ENCODE measurements around the gene CCL20. TPM values are rescaled to one million over a fixed set of nuclear protein-coding genes. Genes with fewer than 3 reads are reported as not detected.

CCL20 gene
- total and polyA plus RNA-seq, 2 of the 13 experiments (the other 11 are each of a cell fraction or from before 2014, with no cell fraction given) = 223 to 903 TPM

- peak; percentile 95 for TF ChIP-seq ARID4A (CRISPR knock-in tag; IDR thresholded peaks at IDR 0.05; ENCODE audit: borderline replicate concordance)
- TF ChIP-seq CEBPG (CRISPR knock-in tag; IDR thresholded peaks at IDR 0.05) = peak; percentile 93
- TF ChIP-seq ZNF558 (CRISPR knock-in tag; IDR thresholded peaks at IDR 0.05; ENCODE audit: borderline replicate concordance) = peak; percentile 72; the same call in 1 of the 2 replicates
- no peak; the same call in 1 of the 2 replicates for TF ChIP-seq GZF1 (CRISPR knock-in tag; IDR thresholded peaks at IDR 0.05)
- TF ChIP-seq GABPA (IDR thresholded peaks at IDR 0.05; ENCODE audit: low read depth, low read length) = no peak
- TF ChIP-seq GABPA (CRISPR knock-in tag; IDR thresholded peaks at IDR 0.05; ENCODE audit: low read depth) = peak; percentile 88
- no peak for TF ChIP-seq SP1 (IDR thresholded peaks at IDR 0.05)
- no peak for TF ChIP-seq SP1 (CRISPR knock-in tag; IDR thresholded peaks at IDR 0.05)
- TF ChIP-seq NKX3-1 (CRISPR knock-in tag; IDR thresholded peaks at IDR 0.05) = no peak; the same call in 1 of the 2 replicates
- TF ChIP-seq DPF2 (CRISPR knock-in tag; IDR thresholded peaks at IDR 0.05; ENCODE audit: borderline replicate concordance, low read depth) = peak; percentile 17; the same call in 1 of the 2 replicates
- peak; percentile 83; the same call in 1 of the 2 replicates for TF ChIP-seq ZNF564 (CRISPR knock-in tag; IDR thresholded peaks at IDR 0.05)
- TF ChIP-seq ATF7-NPFF (CRISPR knock-in tag; IDR thresholded peaks at IDR 0.05; ENCODE audit: low read depth) = peak; percentile 52; the same call in 1 of the 2 replicates
- TF ChIP-seq ZBTB46 (CRISPR knock-in tag; IDR thresholded peaks at IDR 0.05; ENCODE audit: borderline replicate concordance) = 0 out of 2 replicates have a peak, but pooled peaks have one; percentile 17
- no peak for TF ChIP-seq PBX2 (CRISPR knock-in tag; IDR thresholded peaks at IDR 0.05)
- no peak for TF ChIP-seq RFXAP (CRISPR knock-in tag; IDR thresholded peaks at IDR 0.05; ENCODE audit: borderline replicate concordance)
- TF ChIP-seq MAFF (IDR thresholded peaks at IDR 0.05; ENCODE audit: low read depth, low read length) = peak; percentile 14; the same call in 1 of the 2 replicates
- TF ChIP-seq THAP8 (CRISPR knock-in tag; IDR thresholded peaks at IDR 0.05; ENCODE audit: borderline replicate concordance) = no peak
- peak; percentile 59; the same call in 1 of the 2 replicates for TF ChIP-seq NAIF1 (CRISPR knock-in tag; IDR thresholded peaks at IDR 0.05; ENCODE audit: borderline replicate concordance)
- TF ChIP-seq ZNF234 (CRISPR knock-in tag; conservative IDR thresholded peaks at IDR 0.05) = no peak
- peak; percentile 52; the same call in 1 of the 2 replicates for TF ChIP-seq KMT2A (CRISPR knock-in tag; IDR thresholded peaks at IDR 0.05)
- peak; percentile 76; the same call in 1 of the 2 replicates for TF ChIP-seq MIER3 (CRISPR knock-in tag; IDR thresholded peaks at IDR 0.05; ENCODE audit: borderline replicate concordance)
- TF ChIP-seq SMAD3 (CRISPR knock-in tag; IDR thresholded peaks at IDR 0.05) = peak; percentile 87; the same call in 1 of the 2 replicates
- TF ChIP-seq MED13 (CRISPR knock-in tag; IDR thresholded peaks at IDR 0.05) = peak; percentile 64; the same call in 1 of the 2 replicates
These were observed at the start of gene CCL20 (continued) for GRCh38 chr2:227813562-227814353.
